HepG2 (cell line): ENCODE data around the gene GPRIN1. TPM values are rescaled to one million over a fixed set of nuclear protein-coding genes. Genes with fewer than 3 reads are reported as not detected.

Source experiments
- AFF4 ChIP-seq: sonication (generic); formaldehyde crosslinking; IDR thresholded peaks from 2 replicates; pipeline ENCODE4 v1.4.0; 2020; ENCODE audit warnings: missing genetic modification reagents
- ATF5 ChIP-seq: sonication (generic); formaldehyde crosslinking; IDR thresholded peaks from 2 replicates; pipeline ENCODE4 v1.4.0; 2020; ENCODE audit warnings: mild to moderate bottlenecking, low read depth, missing genetic modification reagents
- BCL6 ChIP-seq: IDR thresholded peaks from 2 replicates; pipeline ENCODE4 v1.6.1; 2016; ENCODE audit warnings: missing genetic modification reagents, missing compliant biosample characterization
- CEBPZ ChIP-seq: IDR thresholded peaks from 2 replicates; pipeline ENCODE4 v1.6.1; 2012; ENCODE audit warnings: low read length, improper control_type of control experiment
- E2F5 ChIP-seq: sonication (generic); formaldehyde crosslinking; conservative IDR thresholded peaks from 2 replicates; pipeline ENCODE4 v1.4.0; 2020; ENCODE audit warnings: missing genetic modification reagents
- GPN1 ChIP-seq: sonication (generic); formaldehyde crosslinking; IDR thresholded peaks from 2 replicates; pipeline ENCODE4 v1.5.1; 2020; ENCODE audit warnings: missing genetic modification reagents, borderline replicate concordance
- HES4 ChIP-seq: sonication (generic); formaldehyde crosslinking; IDR thresholded peaks from 2 replicates; pipeline ENCODE4 v1.9.0; 2021; ENCODE audit warnings: mild to moderate bottlenecking, missing genetic modification reagents, borderline replicate concordance
- RBM22 ChIP-seq: fragments of 200-400 bp; formaldehyde crosslinking; optimal IDR thresholded peaks from 2 replicates; pipeline ENCODE3; 2017; ENCODE audit warnings: mild to moderate bottlenecking, low read length, moderate library complexity
- RFX1 ChIP-seq: fragments of 450-650 bp; IDR thresholded peaks from 2 replicates; pipeline ENCODE4 v1.6.1; 2017
- RFXAP ChIP-seq: sonication (generic); formaldehyde crosslinking; IDR thresholded peaks from 2 replicates; pipeline ENCODE4 v1.4.0; 2020; ENCODE audit warnings: missing genetic modification reagents, borderline replicate concordance
- RXRA ChIP-seq: sonication (generic); formaldehyde crosslinking; IDR thresholded peaks from 2 replicates; pipeline ENCODE4 v1.5.1; 2020; ENCODE audit warnings: missing genetic modification reagents
- SNRNP70 ChIP-seq: fragments of 200-400 bp; formaldehyde crosslinking; IDR thresholded peaks from 2 replicates; pipeline ENCODE4 v1.6.1; 2017; ENCODE audit warnings: mild to moderate bottlenecking, low read depth, low read length, moderate library complexity
- U2AF1 ChIP-seq: fragments of 200-400 bp; formaldehyde crosslinking; optimal IDR thresholded peaks from 2 replicates; pipeline ENCODE3; 2017; ENCODE audit warnings: mild to moderate bottlenecking, low read depth, low read length
- ZFP36L2 ChIP-seq: sonication (generic); formaldehyde crosslinking; IDR thresholded peaks from 2 replicates; pipeline ENCODE4 v1.4.0; 2020; ENCODE audit warnings: missing genetic modification reagents
- ZNF562 ChIP-seq: sonication (generic); formaldehyde crosslinking; IDR thresholded peaks from 2 replicates; pipeline ENCODE4 v1.8.0; 2022; ENCODE audit warnings: missing genetic modification reagents, borderline replicate concordance
- ZNF577 ChIP-seq: sonication (generic); formaldehyde crosslinking; IDR thresholded peaks from 2 replicates; pipeline ENCODE4 v1.4.0; 2020; ENCODE audit warnings: mild to moderate bottlenecking, low read depth, missing genetic modification reagents, borderline replicate concordance
- ZNF704 ChIP-seq: sonication (generic); formaldehyde crosslinking; IDR thresholded peaks from 2 replicates; pipeline ENCODE4 v1.8.1; 2023; ENCODE audit warnings: mild to moderate bottlenecking, inconsistent platforms, moderate library complexity, missing genetic modification reagents, borderline replicate concordance
- polyA plus RNA-seq, 8 experiments: library from polyadenylated mRNA; depleted of rRNA in 3 of 8; stranded (reverse) in 7 of 8; unstranded in 1 of 8; fragments of >200 nt; fragmentation: Illumina TruSeq in 4 of 8; extraction: Trizol in 4 of 8; gene quantifications; 2 replicates each; pipeline versions ENCODE4 v1.2.1 to v1.2.3, GENCODE V29; 2011 to 2016; ENCODE audit warnings: low read depth in 4 of 8, missing spikeins in 1 of 8, mixed read lengths in 1 of 8; ENCODE audit not compliant: insufficient read depth in 1 of 8
- total RNA-seq, 5 experiments: library from RNA; depleted of rRNA; stranded (reverse); fragments of >200 nt; fragmentation: Illumina TruSeq; extraction: Trizol; gene quantifications; 2 replicates each; pipeline ENCODE4 v1.2.3, GENCODE V29; 2016; ENCODE audit warnings: low read depth in 1 of 5

Gene GPRIN1
- total and polyA plus RNA-seq, 2 of the 13 experiments (the other 11 are each of a cell fraction or from before 2014, with no cell fraction given), result 0.32 to 2.0 TPM

GRCh38 chr5:176611435-176611834, 1.5 kb upstream of the GPRIN1 start (continued):
- no peak for TF ChIP-seq AFF4 (CRISPR knock-in tag)
- no peak for TF ChIP-seq SNRNP70
- 0 out of 2 replicates have a peak, but pooled peaks have one; percentile 58 for TF ChIP-seq GPN1 (CRISPR knock-in tag)
- TF ChIP-seq RFX1, result no peak
- TF ChIP-seq BCL6, result peak; percentile 46; the same call in 1 of the 2 replicates
- no peak for TF ChIP-seq RXRA (CRISPR knock-in tag)
- 0 out of 2 replicates have a peak, but pooled peaks have one; percentile 72 for TF ChIP-seq ZFP36L2 (CRISPR knock-in tag)
- no peak for TF ChIP-seq RFXAP (CRISPR knock-in tag)
- TF ChIP-seq RBM22, result no peak
- no peak for TF ChIP-seq ZNF562 (CRISPR knock-in tag)
- no peak for TF ChIP-seq CEBPZ
- 0 out of 2 replicates have a peak, but pooled peaks have one; percentile 40 for TF ChIP-seq E2F5 (CRISPR knock-in tag)
- no peak for TF ChIP-seq ZNF704 (CRISPR knock-in tag)
- TF ChIP-seq ZNF577 (CRISPR knock-in tag), result no peak
- TF ChIP-seq HES4, result 0 out of 2 replicates have a peak, but pooled peaks have one; percentile 38
- no peak for TF ChIP-seq ATF5 (CRISPR knock-in tag)
- TF ChIP-seq U2AF1, result no peak
